Panc1 (cell line): ENCODE measurements around the gene LGR5. TPM values are rescaled to one million over a fixed set of nuclear protein-coding genes. Genes with fewer than 3 reads are reported as not detected.

ENCODE experiments used
- ATAC-seq: fragments of 200-7000 bp; cut with Tn5 transposase; 2 replicates; pipeline ENCODE4 v1.9.1; 2020; ENCODE audit warnings: mild to moderate bottlenecking, moderate library complexity
- BruUV-seq: library from RNA; stranded (reverse); fragments of 400-500 nt; replicated peaks from 2 replicates; lab custom pipeline; 2021; lab: Mats Ljungman, UMichigan
- CTCF ChIA-PET: fragments of 300-600 bp; sonication (Branson Sonifier 250); formaldehyde crosslinking; loops from one replicate; lab custom pipeline; 2022; ENCODE audit warnings: antibody characterized with exemption; lab: Charles Lee
- POLR2A ChIA-PET: fragments of 300-600 bp; sonication (Branson Sonifier 250); formaldehyde crosslinking; loops from one replicate; lab custom pipeline; 2022; ENCODE audit warnings: antibody characterized with exemption; lab: Charles Lee
- DNase-seq: peaks from one replicate; pipeline ENCODE4 v3.0.0-alpha.2; 2010; ENCODE audit warnings: low read depth, low spot score
- H3K27ac ChIP-seq: 2 replicates; pipeline ENCODE4 v1.5.1; 2011; ENCODE audit warnings: mild to moderate bottlenecking, low read length, inconsistent platforms
- H3K27me3 ChIP-seq: fragments of 200-500 bp; sonication (Bioruptor generic); 2 replicates; pipeline ENCODE4 v1.6.0; 2014; ENCODE audit warnings: low read length, inconsistent platforms; ENCODE audit not compliant: control insufficient read depth, insufficient read depth
- H3K36me3 ChIP-seq: fragments of 200-500 bp; sonication (Bioruptor generic); 2 replicates; pipeline ENCODE4 v1.5.1; 2014; ENCODE audit warnings: inconsistent platforms, mild to moderate bottlenecking, low read length, moderate library complexity; ENCODE audit not compliant: control insufficient read depth, insufficient read depth
- H3K4me1 ChIP-seq: 2 replicates; pipeline ENCODE4 v1.5.1; 2011; ENCODE audit warnings: inconsistent platforms, mild to moderate bottlenecking, low read length, moderate library complexity; ENCODE audit not compliant: control insufficient read depth, insufficient read depth
- H3K4me3 ChIP-seq, 2 experiments: 2 replicates each; pipeline ENCODE4 v1.5.1; 2011 to 2012; ENCODE audit warnings: low read depth in 2 of 2, low read length in 2 of 2, mild to moderate bottlenecking in 2 of 2, inconsistent platforms in 1 of 2, moderate library complexity in 1 of 2
- H3K9me3 ChIP-seq: fragments of 200-500 bp; sonication (Bioruptor generic); 2 replicates; pipeline ENCODE4 v1.5.1; 2014; ENCODE audit warnings: low read depth, mild to moderate bottlenecking, inconsistent platforms, low read length, moderate library complexity; ENCODE audit not compliant: control insufficient read depth, insufficient read depth
- POLR2AphosphoS5 ChIP-seq: IDR thresholded peaks from 2 replicates; pipeline ENCODE4 v1.6.1; 2012; ENCODE audit warnings: mild to moderate bottlenecking, low read depth, low read length, moderate library complexity
- SIN3A ChIP-seq: IDR thresholded peaks from 2 replicates; pipeline ENCODE4 v1.6.1; 2012; ENCODE audit warnings: low read depth, mild to moderate bottlenecking, low read length, moderate library complexity, borderline replicate concordance; ENCODE audit not compliant: insufficient read depth
- TCF7L2 ChIP-seq: IDR thresholded peaks from 2 replicates; pipeline ENCODE4 v1.6.1; 2011; ENCODE audit warnings: mild to moderate bottlenecking, low read depth, low read length, inconsistent platforms
- in situ Hi-C: cut with HindIII; loops from 2 replicates; pipeline ENCODE4 v1.10.0; 2016; ENCODE audit warnings: low sequenced_read_pairs, low pct_unique_long_range_greater_than_20kb
- intact Hi-C: fragments of 100-400 bp; cut with micrococcal nuclease; formaldehyde crosslinking; loops from one replicate; pipeline ENCODE4 v1.10.0; 2022; ENCODE audit not compliant: unreplicated experiment
- total RNA-seq: library from RNA; stranded (reverse); gene quantifications from one replicate; pipeline ENCODE4 v1.2.1, GENCODE V29; 2021; ENCODE audit not compliant: unreplicated experiment
- TF ChIP-seq, protein P1 (sequence below), 2 experiments: IDR thresholded peaks; 2 replicates each; pipeline ENCODE4 v1.6.1; 2011 to 2012; ENCODE audit warnings: low read depth in 2 of 2, control low read depth in 1 of 2, low read length in 1 of 2, mild to moderate bottlenecking in 1 of 2, moderate library complexity in 1 of 2; ENCODE audit not compliant: insufficient read depth in 1 of 2
- TF ChIP-seq, protein P2 (sequence below): fragments of 450-650 bp; IDR thresholded peaks from 2 replicates; pipeline ENCODE4 v1.5.1; 2017; ENCODE audit warnings: mild to moderate bottlenecking

The LGR5 gene
- total RNA-seq, 1 experiment from 2014 or later: 1.9 TPM

DNA sequence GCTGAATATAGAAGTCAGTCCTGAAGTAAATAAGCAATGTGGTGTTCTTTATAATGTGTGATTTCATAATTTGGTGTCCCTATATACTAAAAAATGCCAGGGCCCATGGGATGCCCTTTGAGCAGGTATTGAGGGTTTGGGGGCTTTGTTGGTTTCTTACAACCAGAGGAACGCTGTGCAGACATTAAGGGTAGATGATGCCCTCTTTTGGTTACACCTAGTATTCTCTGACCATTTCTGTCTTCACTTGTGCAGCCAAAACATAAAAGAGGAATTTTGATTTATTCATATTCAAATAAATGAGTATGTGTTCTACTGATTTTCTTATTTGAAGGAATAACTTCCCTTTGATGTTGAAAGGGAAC is 3.0 kb downstream of the LGR5 start:
- intact Hi-C loops: no loop called here
- no peak for TF ChIP-seq SIN3A
- no peak for TF ChIP-seq POLR2AphosphoS5
- TF ChIP-seq TCF7L2: no peak
- TF ChIP-seq, protein P1, sequence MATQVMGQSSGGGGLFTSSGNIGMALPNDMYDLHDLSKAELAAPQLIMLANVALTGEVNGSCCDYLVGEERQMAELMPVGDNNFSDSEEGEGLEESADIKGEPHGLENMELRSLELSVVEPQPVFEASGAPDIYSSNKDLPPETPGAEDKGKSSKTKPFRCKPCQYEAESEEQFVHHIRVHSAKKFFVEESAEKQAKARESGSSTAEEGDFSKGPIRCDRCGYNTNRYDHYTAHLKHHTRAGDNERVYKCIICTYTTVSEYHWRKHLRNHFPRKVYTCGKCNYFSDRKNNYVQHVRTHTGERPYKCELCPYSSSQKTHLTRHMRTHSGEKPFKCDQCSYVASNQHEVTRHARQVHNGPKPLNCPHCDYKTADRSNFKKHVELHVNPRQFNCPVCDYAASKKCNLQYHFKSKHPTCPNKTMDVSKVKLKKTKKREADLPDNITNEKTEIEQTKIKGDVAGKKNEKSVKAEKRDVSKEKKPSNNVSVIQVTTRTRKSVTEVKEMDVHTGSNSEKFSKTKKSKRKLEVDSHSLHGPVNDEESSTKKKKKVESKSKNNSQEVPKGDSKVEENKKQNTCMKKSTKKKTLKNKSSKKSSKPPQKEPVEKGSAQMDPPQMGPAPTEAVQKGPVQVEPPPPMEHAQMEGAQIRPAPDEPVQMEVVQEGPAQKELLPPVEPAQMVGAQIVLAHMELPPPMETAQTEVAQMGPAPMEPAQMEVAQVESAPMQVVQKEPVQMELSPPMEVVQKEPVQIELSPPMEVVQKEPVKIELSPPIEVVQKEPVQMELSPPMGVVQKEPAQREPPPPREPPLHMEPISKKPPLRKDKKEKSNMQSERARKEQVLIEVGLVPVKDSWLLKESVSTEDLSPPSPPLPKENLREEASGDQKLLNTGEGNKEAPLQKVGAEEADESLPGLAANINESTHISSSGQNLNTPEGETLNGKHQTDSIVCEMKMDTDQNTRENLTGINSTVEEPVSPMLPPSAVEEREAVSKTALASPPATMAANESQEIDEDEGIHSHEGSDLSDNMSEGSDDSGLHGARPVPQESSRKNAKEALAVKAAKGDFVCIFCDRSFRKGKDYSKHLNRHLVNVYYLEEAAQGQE (IDR thresholded peaks at IDR 0.05; ENCODE audit: insufficient read depth in 1 of 2, low read depth in 2 of 2, low read length in 1 of 2): no peak
- TF ChIP-seq, protein P2, sequence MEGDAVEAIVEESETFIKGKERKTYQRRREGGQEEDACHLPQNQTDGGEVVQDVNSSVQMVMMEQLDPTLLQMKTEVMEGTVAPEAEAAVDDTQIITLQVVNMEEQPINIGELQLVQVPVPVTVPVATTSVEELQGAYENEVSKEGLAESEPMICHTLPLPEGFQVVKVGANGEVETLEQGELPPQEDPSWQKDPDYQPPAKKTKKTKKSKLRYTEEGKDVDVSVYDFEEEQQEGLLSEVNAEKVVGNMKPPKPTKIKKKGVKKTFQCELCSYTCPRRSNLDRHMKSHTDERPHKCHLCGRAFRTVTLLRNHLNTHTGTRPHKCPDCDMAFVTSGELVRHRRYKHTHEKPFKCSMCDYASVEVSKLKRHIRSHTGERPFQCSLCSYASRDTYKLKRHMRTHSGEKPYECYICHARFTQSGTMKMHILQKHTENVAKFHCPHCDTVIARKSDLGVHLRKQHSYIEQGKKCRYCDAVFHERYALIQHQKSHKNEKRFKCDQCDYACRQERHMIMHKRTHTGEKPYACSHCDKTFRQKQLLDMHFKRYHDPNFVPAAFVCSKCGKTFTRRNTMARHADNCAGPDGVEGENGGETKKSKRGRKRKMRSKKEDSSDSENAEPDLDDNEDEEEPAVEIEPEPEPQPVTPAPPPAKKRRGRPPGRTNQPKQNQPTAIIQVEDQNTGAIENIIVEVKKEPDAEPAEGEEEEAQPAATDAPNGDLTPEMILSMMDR: no peak; the same call in 1 of the 2 replicates
- Histone ChIP-seq H3K4me1 (peaks cover 9% of the 10 kb centered on the region), H3K27me3 (peaks cover 51% of the 10 kb centered on the region), H3K4me3 (no peak overlapping the region), H3K36me3 (peaks cover 2% of the 10 kb centered on the region; the same call in 1 of the 2 replicates), H3K9me3 (no peaks in the 10 kb centered on the region), H3K27ac (no peak overlapping the region)
- ChIA-PET CTCF (no interaction called here), POLR2A (no interaction called here)
- ATAC-seq: no peak
- BruUV-seq: no TSS peak
- DNase-seq: no peak
- in situ Hi-C loops: no loop called here

DNA sequence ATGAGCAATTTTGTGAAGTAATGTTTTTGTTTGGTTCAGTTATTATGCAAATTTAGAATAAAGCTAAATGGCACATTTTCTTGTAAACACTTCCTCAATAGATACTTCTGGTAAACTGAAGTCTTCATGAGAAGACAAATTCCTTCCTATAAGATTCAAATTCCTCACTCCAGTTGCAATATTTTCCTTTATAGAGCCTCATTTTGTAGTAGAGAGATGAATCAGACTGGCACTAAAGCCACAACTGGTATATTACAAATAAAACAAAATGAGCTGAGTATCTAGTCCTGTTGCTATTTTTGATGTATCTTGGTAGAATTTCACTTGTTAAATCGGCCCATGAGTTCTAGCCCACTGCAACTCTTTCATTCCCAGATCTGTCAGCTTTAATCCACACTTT is 5.5 kb downstream of the LGR5 start:
- in situ Hi-C loops: no loop called here
- CTCF ChIA-PET: no interaction called here

More for the DNA sequence above, 5.5 kb downstream of the LGR5 start:
- Histone ChIP-seq H3K4me3 (no peak overlapping the region), H3K9me3 (no peaks in the 10 kb centered on the region), H3K4me1 (peaks cover 4% of the 10 kb centered on the region), H3K27ac (no peak overlapping the region), H3K36me3 (peaks cover 2% of the 10 kb centered on the region; the same call in 1 of the 2 replicates), H3K27me3 (peaks cover 38% of the 10 kb centered on the region)
- no peak for ATAC-seq
- intact Hi-C loops: no loop called here
- POLR2A ChIA-PET: no interaction called here
- DNase-seq: no peak
- BruUV-seq: no TSS peak
- TF ChIP-seq, protein P2: no peak
- TF ChIP-seq, protein P1 (IDR thresholded peaks at IDR 0.05; ENCODE audit: insufficient read depth in 1 of 2, low read depth in 2 of 2, low read length in 1 of 2): no peak
- TF ChIP-seq SIN3A: no peak
- no peak for TF ChIP-seq TCF7L2
- TF ChIP-seq POLR2AphosphoS5: no peak
